RPMI7951 (cell line): ENCODE data around the gene CT55. TPM values are rescaled to one million over a fixed set of nuclear protein-coding genes. Genes with fewer than 3 reads are reported as not detected.

Experiments
- total RNA-seq: library from RNA; depleted of rRNA; stranded (reverse); fragments of >200 nt; shearing (Covaris generic); gene quantifications from 2 replicates; pipeline ENCODE4 v1.2.3, GENCODE V29; 2014; rRNA removed

CT55 gene
- total RNA-seq, 1 experiment from 2014 or later: not detected

Other genes starting within 250 kb of the CT55 start
- 5.8 and 8.2 TPM in 2 replicates for gene SMIM10, start 180.4 kb downstream of the CT55 start, total RNA-seq
- 12.1 and 14.1 TPM in 2 replicates for gene RTL8B, start 148.9 kb downstream of the CT55 start, total RNA-seq
- 69.9 and 96.6 TPM in 2 replicates for gene RTL8C, start 139.0 kb downstream of the CT55 start, total RNA-seq
- 16.2 and 17.9 TPM in 2 replicates for gene RTL8A, start 119.3 kb downstream of the CT55 start, total RNA-seq
- gene SMIM10L2B, start 72.7 kb downstream of the CT55 start, total RNA-seq: 0.39 TPM in 1 of 2 replicates, not detected in the other
- not detected in 2 replicates for gene ETDB, start 50.9 kb downstream of the CT55 start, total RNA-seq
- gene ETDA, start 80.7 kb upstream of the CT55 start, total RNA-seq: not detected in 2 replicates
- gene ETDC, start 138.1 kb upstream of the CT55 start, total RNA-seq: not detected in 2 replicates
- gene ZNF75D, start 172.7 kb upstream of the CT55 start, total RNA-seq: 6.5 and 7.9 TPM in 2 replicates
- gene ZNF449, start 173.4 kb upstream of the CT55 start, total RNA-seq: 7.5 and 9.3 TPM in 2 replicates